ENCODE measurements around the gene CHADL.
"Not testable (repeated sequence)": the region's sequence is repeated elsewhere in the genome, so short reads cannot be mapped to it uniquely, and the experiment has no call there.

The CHADL gene

DNA sequence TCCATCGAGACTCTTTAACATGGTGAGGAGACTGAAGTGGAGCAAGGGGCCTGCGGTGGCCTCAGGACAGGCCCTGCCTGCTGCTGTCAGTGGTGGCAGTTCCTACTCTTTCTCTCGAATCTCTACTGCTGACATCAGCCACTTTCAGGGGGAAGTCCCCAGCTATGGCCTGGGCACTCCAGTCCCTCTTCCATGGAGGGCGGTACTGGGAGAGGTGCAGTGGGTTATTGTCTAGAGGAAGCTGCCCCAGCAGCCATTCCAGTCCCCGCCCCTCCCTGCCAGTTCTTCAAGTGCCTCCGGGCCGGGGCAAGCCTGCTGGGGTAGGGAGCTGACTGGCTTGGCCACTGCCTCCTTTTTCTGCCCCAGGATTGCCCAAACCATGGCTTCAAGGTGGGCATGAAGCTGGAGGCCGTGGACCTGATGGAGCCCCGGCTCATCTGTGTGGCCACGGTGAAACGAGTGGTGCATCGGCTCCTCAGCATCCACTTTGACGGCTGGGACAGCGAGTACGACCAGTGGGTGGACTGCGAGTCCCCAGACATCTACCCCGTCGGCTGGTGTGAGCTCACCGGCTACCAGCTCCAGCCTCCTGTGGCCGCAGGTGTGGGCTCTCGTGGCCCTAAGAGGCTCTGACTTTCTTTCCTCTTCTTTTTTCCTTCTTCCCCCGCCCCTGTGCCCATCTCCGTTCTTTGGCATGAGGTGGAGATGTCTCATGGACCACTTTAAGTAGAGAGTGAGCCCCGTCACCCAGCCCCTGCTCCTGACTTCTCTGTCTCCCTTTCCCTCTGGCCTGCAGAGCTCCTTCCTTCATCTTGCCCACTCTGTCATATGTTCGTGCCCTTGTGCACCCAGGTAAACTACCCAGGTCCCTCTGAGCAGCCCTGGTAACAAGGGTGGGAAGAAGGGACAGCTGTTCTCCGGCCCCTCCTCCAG, 13.7 kb downstream of the CHADL start:
- no peak for DNase-seq

- DNase-seq: no peak
These were observed 17.2 kb downstream of the CHADL start for GRCh38 chr22:41223535-41223934.

- no peak for DNase-seq
These were observed 17.8 kb downstream of the CHADL start for GRCh38 chr22:41222846-41223507.

- no peak for DNase-seq
These were observed 23.1 kb downstream of the CHADL start for GRCh38 chr22:41217553-41218157.

DNA sequence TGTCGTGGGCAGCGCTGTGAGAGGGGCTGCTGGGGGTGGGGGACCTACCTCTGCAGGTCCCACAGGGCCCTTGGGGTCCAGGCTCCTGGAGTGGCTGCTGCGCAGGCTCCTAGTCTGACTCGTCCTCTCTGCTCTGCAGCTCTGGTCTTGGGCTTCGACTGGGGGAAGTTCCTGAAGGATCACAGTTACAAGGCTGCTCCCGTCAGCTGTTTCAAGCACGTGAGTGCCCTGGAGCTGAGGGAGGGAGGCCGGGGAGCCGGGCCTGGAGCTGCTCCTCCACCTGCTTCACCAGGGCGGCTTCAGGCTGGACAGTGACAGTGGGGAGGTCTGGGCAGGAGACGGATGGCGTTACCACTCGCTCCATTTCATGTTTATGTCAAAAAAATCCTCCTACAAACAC, 23.7 kb downstream of the CHADL start:
- no peak for DNase-seq

DNA sequence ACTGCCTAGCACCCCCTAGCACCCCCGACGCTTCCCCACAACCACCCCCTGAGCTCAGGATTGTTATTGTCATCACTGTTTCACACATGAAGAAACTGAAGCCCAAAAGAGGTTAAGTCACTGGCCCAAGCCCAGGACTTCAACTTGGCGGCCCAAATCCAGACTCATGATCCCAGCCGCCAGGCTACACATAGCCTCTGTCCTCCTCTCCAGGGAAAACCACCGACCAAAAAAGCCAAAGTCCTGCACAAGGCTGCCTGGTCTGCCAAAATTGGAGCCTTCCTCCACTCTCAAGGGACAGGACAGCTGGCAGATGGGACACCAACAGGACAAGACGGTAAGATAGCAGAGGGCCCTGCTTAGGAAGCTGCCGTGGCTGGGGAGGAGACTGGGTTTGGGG, 24.8 kb downstream of the CHADL start:
- DNase-seq: no peak

GRCh38 chr22:41215409-41215808, 25.3 kb downstream of the CHADL start:
- DNase-seq: no peak

GRCh38 chr22:41206719-41207118, 34.0 kb downstream of the CHADL start:
- DNase-seq: no peak

- peak; percentile 99 for DNase-seq
These were observed 35.5 kb downstream of the CHADL start, which contains the start of gene L3MBTL2 for GRCh38 chr22:41204992-41205900. Gene L3MBTL2, plus strand, starts transcription at chr22:41205312. Its CDS starts 51 bp downstream, at chr22:41205363.

GRCh38 chr22:41204066-41204465, 36.7 kb downstream of the CHADL start:
- DNase-seq: no peak

DNA sequence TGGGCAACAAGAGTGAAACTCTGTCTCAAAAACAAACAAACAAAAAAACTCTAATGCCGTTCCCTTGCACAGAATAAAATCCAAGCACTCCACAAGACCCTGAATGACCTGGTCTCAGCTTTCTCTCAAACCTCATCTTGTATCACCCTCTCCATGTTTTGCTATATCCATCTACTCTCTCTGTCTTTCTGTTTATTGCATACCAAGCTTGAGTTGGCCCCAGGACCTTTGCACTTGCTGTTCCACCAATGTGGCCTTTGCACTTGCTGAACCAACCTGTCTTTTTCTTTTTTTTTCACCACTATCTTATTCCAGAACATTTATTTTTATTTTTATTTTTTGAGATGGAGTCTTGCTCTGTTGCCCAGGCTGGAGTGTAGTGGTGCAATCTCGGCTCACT, 37.6 kb downstream of the CHADL start:
- DNase-seq: no peak

GRCh38 chr22:41201141-41201540, 39.6 kb downstream of the CHADL start:
- no peak for DNase-seq

- DNase-seq: peak; percentile 52
These were observed 42.6 kb downstream of the CHADL start for GRCh38 chr22:41198027-41198580.

DNA sequence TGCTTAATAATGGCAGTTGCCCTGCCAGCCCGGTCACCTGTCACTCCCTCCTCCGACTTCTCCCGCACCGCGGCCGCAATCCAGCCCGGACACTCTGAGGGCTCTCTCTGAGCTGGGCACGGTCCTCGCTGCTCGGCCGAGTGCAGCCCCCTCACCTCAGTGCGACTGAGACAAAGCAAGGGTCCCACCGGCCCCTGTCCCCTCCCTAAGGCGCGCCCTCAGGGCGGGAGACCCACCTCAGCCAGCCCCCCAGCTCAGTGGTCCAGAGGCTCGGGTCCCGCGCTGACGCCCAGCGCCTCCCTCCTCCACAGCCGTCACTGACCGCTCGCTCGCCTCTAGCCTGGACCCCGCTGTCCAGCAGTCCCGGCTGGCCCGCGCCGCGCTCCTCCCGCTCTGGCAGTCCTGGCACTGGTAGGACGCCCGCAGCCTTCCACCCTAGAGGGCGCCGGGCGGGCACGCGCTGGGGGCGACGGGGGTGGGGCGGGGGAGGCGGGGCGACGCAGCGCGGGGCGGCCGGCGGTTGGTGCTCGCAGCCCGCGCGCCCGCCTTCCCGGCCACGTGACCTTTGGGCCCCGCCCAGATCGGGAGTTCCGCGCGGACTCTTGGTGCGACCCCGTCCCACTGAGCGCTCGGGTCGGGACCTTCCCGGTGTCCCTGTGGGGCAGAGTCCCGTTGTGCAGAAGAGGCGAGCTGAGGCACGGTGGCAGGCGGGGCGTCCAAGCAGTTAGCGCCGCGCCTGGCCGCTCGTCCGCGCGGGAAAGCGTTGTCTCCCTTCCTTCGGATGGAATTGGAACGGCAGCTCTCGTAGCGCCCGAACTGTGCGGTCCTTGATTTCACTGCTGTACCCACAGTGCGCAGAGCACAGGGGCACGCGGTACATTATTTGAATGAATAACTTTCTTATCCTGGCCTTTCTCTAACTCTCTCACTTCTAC, 43.4 kb downstream of the CHADL start:
- peak; percentile 84 for DNase-seq

DNA sequence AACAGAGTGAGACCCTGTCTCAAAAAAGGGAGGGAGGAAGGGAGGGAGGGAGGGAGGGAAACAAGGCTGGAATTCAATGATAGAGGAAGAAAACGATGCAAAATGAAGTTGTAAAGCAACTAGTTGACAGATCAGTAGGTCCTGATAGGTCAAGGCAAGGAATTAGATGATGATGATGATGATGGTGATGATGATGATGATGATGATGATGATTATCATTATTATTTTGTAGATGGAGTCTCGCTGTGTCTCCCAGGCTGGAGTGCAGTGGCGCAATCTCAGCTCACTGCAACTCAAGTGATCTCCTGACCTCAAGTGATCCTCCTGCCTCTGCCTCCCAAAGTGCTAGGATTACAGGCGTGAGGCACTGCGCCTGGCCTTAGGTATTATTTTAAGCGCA, 46.9 kb downstream of the CHADL start:
- no peak for DNase-seq

DNA sequence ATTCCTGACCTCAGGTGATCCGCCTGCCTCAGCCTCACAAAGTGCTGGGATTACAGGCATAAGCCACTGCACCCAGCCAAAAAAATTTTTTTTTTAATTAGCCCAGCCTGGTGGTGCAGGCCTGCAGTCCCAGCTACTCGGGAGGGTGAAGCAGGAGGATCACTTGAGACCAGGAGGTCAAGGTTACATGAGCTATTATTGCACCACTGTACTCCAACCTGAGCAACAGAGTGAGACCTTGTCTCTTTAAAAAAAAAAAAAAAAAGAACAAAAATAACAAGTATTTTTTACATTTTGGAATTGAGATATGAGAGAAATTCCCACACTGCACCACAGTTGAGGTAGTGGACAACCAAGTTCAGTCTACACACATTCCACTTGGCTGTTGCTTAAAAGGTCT, 49.3 kb downstream of the CHADL start:
- no peak for DNase-seq

DNA sequence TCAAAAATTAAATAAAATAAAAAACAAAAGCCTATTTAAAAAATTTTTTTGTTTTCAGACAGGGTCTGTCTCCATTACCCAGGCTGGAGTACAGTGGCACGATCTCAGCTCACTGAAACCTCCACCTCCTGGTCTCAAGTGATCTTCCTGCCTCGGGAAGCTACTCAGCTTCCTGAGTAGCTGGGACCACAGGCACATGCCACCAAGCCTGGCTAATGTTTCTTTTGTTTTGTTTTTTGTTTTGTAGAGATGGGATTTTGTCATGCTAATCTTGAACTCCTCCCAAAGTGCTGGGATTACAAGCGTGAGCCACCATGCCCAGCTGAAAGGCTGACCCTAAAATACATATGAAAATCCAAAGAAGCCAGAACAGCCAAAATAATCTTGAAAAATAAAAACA, 56.1 kb downstream of the CHADL start:
- DNase-seq: no peak

DNA sequence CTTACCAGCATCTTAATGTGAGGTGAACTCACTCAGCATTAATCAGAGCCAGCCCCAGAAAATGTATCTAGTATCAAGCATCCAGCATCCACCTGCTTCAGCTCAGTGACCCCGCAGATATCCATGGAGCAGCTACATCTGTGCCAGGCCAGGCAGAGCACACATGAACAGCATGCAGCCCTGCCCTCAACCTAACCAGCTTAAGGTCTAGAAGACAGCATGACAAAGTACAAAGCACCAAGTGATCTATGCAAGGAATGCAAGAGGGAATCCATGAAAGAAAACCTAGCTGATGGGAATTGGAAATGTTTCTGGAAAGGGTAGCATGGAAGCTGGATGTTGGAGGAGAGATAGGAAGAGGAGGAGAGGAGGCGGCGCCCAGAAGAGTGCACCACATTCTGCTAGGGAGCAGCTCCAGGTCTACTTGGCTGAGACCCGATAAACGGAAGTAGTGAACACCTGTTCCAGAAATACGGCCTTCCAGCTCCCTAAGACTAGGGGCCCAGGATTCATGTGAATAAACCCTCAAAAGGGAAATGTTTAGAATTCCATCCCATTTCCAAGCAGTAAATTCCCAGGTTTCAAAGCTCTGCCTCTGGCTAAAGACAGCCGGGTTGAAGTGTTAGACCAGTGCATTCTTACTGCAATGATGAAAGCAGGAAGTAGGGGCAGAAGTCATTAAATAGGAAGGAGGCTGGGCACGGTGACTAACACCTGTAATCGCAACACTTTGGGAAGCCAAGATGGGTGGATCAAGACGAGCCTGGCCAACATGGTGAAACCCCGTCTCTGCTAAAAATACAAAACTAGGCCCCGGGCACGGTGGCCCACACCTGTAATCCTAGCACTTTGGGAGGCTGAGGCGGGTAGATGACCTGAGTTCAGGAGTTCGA, 59.1 kb downstream of the CHADL start:
- no peak for DNase-seq

DNA sequence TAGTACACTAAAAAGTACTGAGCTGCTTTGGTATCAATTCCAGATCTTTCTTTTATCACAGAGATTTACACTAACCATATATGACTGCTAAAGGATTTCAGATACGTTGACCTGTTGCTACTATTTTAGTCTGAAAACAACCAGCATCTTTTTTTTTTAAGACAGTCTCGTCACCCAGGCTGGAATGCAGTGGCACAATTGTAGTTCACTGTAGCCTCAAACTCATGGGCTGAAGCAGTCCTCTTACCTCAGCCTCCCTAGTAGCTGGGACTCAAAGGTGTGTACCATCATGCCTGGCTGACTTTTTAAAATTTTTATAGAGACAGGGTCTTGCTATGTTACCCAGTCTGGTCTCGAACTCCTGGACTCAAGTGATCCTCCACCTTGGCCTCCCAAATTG, 59.8 kb downstream of the CHADL start:
- no peak for DNase-seq

DNA sequence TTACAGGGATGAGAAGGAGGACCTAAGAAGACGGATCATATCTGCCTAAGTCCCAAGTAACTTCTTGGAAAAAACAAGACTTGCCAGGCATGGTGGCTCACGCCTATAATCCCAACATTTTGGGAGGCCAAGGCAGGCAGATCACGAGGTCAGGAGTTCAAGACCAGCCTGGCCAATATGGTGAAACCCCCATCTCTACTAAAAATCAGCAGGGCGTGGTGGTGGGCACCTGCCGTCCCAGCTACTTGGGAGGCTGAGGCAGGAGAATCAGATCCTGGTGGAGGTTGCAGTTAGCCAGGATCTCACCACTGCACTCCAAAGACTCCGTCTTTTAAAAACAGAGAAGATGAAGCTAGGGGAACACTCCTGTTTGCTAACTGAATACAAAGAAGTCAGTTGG, 60.4 kb downstream of the CHADL start:
- DNase-seq: not testable (repeated sequence)

All from activated CD8-positive, alpha-beta memory T cell treated with anti-CD3 and anti-CD28 coated beads, Interleukin-2, amount 50 U/mL, for 4 hours (primary cell).